Measurements from ENCODE around the gene TFF1.

Gene TFF1

GRCh38 chr21:42398436-42399028 is 32.2 kb upstream of the TFF1 start:
- no peak for DNase-seq (ENCODE audit: low read depth)

- DNase-seq (ENCODE audit: low read depth) = no peak
Observed at GRCh38 chr21:42397746-42398394, 31.5 kb upstream of the TFF1 start.

GRCh38 chr21:42396799-42397745 is 30.7 kb upstream of the TFF1 start:
- DNase-seq (ENCODE audit: low read depth) = no peak

GRCh38 chr21:42395905-42396651 is 29.7 kb upstream of the TFF1 start, which contains the start of gene TMPRSS3:
TSS of gene TMPRSS3 (minus strand) at chr21:42396052. CDS start at chr21:42395417, 635 bp downstream.
- DNase-seq (ENCODE audit: low read depth) = no peak

GRCh38 chr21:42395302-42395701 is 29.0 kb upstream of the TFF1 start:
- no peak for DNase-seq (ENCODE audit: low read depth)

- DNase-seq (ENCODE audit: low read depth) = no peak
Observed at GRCh38 chr21:42393443-42393950, 27.2 kb upstream of the TFF1 start.

GRCh38 chr21:42392731-42393442 is 26.6 kb upstream of the TFF1 start:
- no peak for DNase-seq (ENCODE audit: low read depth)

GRCh38 chr21:42391297-42391696 is 25.0 kb upstream of the TFF1 start:
- DNase-seq (ENCODE audit: low read depth) = no peak

- DNase-seq (ENCODE audit: low read depth) = no peak
Observed at GRCh38 chr21:42390696-42391095, 24.4 kb upstream of the TFF1 start.

GRCh38 chr21:42390193-42390592 is 23.9 kb upstream of the TFF1 start:
- DNase-seq (ENCODE audit: low read depth) = no peak

GRCh38 chr21:42389449-42389835 is 23.1 kb upstream of the TFF1 start:
- DNase-seq (ENCODE audit: low read depth) = no peak

GRCh38 chr21:42388740-42389448 is 22.6 kb upstream of the TFF1 start:
- no peak for DNase-seq (ENCODE audit: low read depth)

- no peak for DNase-seq (ENCODE audit: low read depth)
Observed at GRCh38 chr21:42387843-42388340, 21.6 kb upstream of the TFF1 start.

GRCh38 chr21:42387164-42387563 is 20.8 kb upstream of the TFF1 start:
- DNase-seq (ENCODE audit: low read depth) = no peak

- DNase-seq (ENCODE audit: low read depth) = no peak
Observed at GRCh38 chr21:42386034-42386591, 19.8 kb upstream of the TFF1 start.

- no peak for DNase-seq (ENCODE audit: low read depth)
Observed at GRCh38 chr21:42385619-42386018, 19.3 kb upstream of the TFF1 start.

GRCh38 chr21:42384989-42385388 is 18.7 kb upstream of the TFF1 start:
- no peak for DNase-seq (ENCODE audit: low read depth)

- no peak for DNase-seq (ENCODE audit: low read depth)
Observed at GRCh38 chr21:42384156-42384945, 18.0 kb upstream of the TFF1 start.

- no peak for DNase-seq (ENCODE audit: low read depth)
Observed at GRCh38 chr21:42383331-42383730, 17.0 kb upstream of the TFF1 start.

Measured in GM04504 (cell line).